IPS-NIHi7 (cell line): ENCODE measurements around the gene SLC15A3.

Experiments used
- DNase-seq: peaks from one replicate; pipeline ENCODE4 v3.0.0; 2012; ENCODE audit warnings: mixed read lengths; ENCODE audit errors: extremely low spot score

Gene SLC15A3

DNA sequence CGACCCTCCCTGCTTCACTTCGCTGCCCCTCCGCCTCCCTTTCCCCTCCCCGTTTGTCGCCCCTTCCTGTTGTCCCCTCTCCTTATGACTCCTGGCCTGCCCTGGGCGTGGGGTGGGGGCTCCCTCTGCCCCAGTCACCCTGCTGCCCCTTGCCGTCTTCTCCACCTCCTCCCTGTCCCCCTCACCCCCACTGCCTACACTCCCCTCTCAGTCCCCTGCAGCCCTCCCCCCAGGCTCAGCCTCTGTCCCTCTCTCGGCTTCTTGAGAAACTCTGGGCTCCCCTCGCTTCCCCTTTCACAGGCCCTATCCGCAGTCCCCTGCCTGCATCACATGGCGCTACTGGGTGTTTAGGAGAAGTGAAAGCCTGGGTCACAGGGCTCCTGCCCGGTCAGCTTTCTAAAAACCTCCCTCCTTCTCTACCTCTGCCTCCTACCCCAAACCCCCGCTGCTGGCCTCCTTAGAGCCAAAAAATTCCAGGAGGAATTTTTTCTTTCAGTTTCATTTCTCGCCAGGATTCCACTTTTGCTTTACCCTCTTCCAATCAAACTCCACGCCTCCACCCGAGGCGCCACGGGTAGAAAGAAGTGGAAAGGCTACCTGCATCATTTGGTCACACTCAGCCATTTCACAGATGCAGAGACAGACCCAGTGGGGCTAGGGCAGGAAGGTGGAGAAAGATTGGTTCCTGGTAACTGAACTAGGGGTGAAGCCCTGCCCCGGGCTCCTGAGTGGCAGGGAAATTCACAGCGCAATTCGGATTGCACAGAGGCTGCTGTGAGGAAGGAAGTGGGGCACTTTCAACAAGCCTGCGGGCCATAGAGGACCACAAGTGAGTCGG is at the start of gene SLC15A3:
Gene SLC15A3 (minus strand): TSS at position 273 of the 838 bp plus-strand sequence. CDS start 625 bp downstream, outside the sequence.
- DNase-seq, result peak; percentile 54

GRCh38 chr11:61000426-61000825 is 48.5 kb upstream of the SLC15A3 start:
- no peak for DNase-seq

- DNase-seq, result no peak
Measured at GRCh38 chr11:60996381-60997138, 44.6 kb upstream of the SLC15A3 start.

GRCh38 chr11:60995798-60996197 is 43.8 kb upstream of the SLC15A3 start:
- no peak for DNase-seq

- DNase-seq, result no peak
Measured at GRCh38 chr11:60994541-60995080, 42.6 kb upstream of the SLC15A3 start.

DNA sequence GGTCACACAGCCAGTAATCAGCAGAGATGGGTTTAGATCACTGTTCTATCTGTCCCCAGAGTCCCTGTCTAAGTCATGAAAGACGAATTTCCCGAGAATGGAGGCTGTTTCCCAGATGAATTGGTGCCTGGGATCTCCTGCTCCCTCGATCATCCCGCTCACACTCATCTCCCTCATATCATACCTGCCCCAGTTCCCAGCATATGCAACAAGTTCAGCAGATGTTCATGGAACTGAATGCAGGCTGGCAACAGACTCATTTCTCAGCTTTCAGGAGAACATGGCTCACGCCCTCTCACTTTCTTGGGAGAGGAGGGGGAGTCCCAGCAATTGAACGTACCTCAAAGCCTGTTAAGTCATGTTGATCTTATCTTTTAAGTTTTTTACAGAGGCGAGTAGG is 41.6 kb upstream of the SLC15A3 start:
- DNase-seq, result no peak

- DNase-seq, result no peak
Measured at GRCh38 chr11:60992842-60993409, 41.0 kb upstream of the SLC15A3 start.

DNA sequence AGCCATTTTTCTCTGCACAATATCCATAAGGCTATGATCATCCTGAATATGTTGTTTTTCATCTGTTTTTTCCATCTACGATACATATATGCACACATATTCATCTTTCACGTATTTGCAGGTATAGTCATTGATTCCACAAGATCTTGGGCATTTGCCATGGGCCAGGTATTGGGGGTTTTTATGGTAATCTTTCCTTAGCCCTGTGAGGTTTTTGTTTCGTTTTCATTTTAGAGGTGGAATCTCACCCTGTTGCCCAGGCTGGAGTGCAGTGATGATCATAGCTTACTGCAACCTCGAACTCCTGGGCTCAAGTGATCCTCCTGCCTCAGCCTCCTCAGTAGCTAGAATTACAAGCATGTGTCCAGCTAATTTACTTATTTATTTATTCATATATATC is 39.5 kb upstream of the SLC15A3 start:
- no peak for DNase-seq

DNA sequence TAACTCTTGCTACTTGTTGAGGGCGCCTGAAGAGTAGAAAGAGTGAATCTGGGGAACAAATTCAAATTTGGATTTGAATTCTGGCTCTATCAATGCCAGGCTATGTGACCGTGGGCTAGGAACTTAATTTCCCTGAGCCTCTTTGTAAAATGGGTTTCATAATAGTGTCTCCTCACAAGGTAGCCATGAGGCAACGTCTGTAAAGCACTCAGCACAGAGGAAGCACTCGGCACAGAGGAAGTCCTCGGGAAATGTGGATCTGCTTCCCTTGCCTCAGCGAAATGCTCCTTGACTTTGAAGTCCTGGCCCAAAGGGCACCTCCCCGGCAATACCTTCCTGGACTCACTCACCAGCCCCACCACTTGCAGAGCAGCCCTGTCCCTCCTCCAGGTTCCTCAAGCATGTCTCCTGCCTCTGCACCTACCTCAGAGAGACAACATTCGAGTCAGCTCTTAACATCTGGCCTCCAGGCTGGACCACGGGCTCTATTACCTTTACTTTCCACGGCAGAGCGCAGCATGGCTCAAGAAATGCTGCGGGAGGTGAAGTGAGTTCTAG is 37.2 kb upstream of the SLC15A3 start:
- no peak for DNase-seq

DNA sequence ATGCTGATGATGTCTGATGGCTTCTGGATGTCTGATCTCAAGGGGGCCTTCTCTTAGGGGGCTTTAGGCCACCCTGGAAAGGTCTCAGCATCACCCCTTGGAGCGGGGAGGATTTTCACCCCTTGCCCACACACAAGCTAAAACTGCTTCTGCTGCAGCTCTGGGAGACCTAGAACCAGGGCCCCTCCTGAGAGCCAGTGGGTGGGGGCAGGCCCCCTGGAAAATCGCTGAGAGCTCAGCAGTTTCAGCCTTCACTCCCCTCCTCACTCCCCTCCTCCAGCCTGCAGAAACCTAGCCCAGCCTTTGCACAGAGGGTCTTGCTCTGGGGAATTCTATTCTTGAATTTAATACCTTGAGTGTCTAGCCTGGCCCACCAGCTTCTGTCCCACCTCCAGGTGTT is 36.7 kb upstream of the SLC15A3 start:
- no peak for DNase-seq

GRCh38 chr11:60987577-60988277 is 35.8 kb upstream of the SLC15A3 start:
- DNase-seq, result no peak

GRCh38 chr11:60985991-60986915 is 34.3 kb upstream of the SLC15A3 start:
- no peak for DNase-seq

GRCh38 chr11:60985501-60985900 is 33.5 kb upstream of the SLC15A3 start:
- no peak for DNase-seq

DNA sequence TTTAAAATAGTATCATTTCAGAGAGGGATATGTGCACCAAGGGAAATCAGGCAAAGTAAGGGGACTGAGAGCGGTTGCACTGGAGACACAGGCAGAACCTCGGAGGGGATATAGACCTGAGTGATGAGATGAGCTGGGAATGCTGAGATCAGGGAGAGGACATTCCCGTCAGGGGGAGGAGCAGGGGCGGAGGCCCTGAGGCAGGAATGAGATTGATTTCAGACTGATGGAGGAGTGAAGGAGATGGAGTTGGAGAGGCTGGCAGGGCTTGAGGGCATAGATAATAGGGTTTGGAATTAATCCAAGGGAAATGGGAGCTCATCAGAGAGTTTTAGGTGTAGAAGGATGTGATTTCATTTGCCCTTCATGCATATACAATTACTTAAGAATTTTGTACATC is 32.7 kb upstream of the SLC15A3 start:
- DNase-seq, result peak; percentile 42

- no peak for DNase-seq
Measured at GRCh38 chr11:60984149-60984548, 32.2 kb upstream of the SLC15A3 start.

DNA sequence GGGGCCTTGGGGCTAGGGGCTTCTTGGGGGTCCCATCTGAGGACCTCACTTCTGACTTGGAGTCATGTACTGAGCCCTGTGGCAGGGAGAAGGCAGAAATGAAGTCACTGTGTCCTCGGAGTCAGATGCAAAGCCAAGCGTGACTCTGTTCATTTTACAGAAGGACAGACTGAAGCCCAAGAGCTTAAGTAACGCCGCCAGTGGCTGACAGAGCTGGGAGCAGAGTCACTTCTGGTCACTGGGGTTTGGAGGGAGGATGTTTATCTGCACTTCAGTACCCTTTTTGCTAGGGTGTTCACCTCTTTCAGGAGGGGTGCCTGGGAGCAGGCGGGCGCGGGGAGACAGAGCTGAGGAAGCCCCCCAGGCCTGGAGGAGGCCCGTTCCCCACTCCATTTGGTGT is 30.2 kb upstream of the SLC15A3 start:
- no peak for DNase-seq

DNA sequence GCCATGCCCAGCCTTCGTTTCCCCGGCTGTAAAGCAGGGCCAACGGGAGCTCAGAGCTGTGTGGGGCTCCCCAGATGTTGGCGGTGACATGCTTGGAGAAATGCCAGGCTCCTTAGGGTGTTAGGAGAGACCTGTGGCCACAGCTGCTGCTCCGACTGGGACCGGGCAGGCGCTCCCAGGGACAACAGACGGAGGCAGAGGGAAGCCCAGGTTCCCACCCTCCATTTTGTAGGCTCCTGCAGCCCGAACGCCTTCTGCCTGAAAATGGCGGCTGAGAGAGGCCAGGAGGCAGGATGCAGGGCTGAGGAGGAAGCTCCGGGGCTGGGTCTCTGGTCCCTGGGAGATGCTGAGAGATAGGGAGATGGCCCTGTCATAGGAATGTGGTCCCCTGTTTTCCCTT is 29.5 kb upstream of the SLC15A3 start:
- no peak for DNase-seq

GRCh38 chr11:60978546-60979380 is 26.8 kb upstream of the SLC15A3 start:
- no peak for DNase-seq

DNA sequence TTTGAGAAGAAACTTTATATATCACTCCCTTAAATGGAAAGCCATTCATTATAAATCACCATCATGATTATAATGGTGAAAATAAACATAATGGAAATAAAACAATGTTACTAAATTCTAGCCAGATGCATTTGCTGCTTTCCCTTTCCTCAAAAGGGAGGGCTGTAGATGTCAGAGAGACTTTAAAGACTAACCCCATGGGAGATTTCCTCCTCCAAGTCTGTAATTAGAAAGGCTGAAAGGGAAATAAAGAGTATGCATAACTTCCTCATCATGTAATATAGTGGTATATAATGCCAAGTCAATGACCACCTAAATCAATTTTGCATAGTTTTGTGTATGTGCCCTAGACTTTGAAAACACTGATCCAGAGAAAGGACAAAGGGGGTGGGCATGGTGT is 25.9 kb upstream of the SLC15A3 start:
- DNase-seq, result no peak
